Right lobe of liver (tissue), 6 donors: ENCODE data around the gene CAMK1G. TPM values are rescaled to one million over a fixed set of nuclear protein-coding genes. Genes with fewer than 3 reads are reported as not detected.

Source experiments
- ATAC-seq, 4 donors: fragments of 200-7000 bp; cut with Tn5 transposase; one replicate each; pipeline ENCODE4 v1.9.1; 2020; ENCODE audit warnings: mild to moderate bottlenecking in 4 of 4, moderate library complexity in 4 of 4
- DNase-seq, 3 donors: peaks; one replicate each; pipeline ENCODE4 v3.0.0-alpha.2; 2020
- H3K27ac ChIP-seq, 3 donors: fragments of 200-600 bp; one replicate each; pipeline ENCODE4 v1.8.0; 2022
- H3K27me3 ChIP-seq, 2 donors: fragments of 200-600 bp; one replicate each; pipeline ENCODE4 v1.8.0; 2022
- H3K36me3 ChIP-seq, 4 donors: fragments of 200-600 bp; sonication (generic) in 1 of 4; one replicate each; pipeline versions ENCODE4 v1.5.1 to v1.8.0; 2017 to 2022; ENCODE audit warnings: control low read depth in 1 of 4
- H3K4me1 ChIP-seq, 4 donors: fragments of 200-600 bp; sonication (generic) in 1 of 4; one replicate each; pipeline versions ENCODE4 v1.5.1 to v1.8.0; 2017 to 2022; ENCODE audit warnings: control low read depth in 1 of 4
- H3K4me3 ChIP-seq, 3 donors: fragments of 200-600 bp; one replicate each; pipeline ENCODE4 v1.8.0; 2022
- H3K9me3 ChIP-seq, 4 donors: fragments of 200-600 bp; sonication (generic) in 1 of 4; one replicate each; pipeline versions ENCODE4 v1.5.1 to v1.8.0; 2017 to 2022; ENCODE audit warnings: control low read depth in 1 of 4
- CTCF ChIP-seq, 4 donors: fragments of 200-600 bp in 3 of 4; fragments of 450-650 bp in 1 of 4; IDR thresholded peaks; one replicate each; pipeline versions ENCODE4 v1.5.1 to v1.8.0; 2016 to 2022; ENCODE audit warnings: antibody characterized with exemption in 4 of 4, mild to moderate bottlenecking in 2 of 4
- POLR2A ChIP-seq: fragments of 450-650 bp; IDR thresholded peaks from one replicate; pipeline ENCODE4 v1.6.1; 2017; ENCODE audit warnings: antibody characterized with exemption, mild to moderate bottlenecking
- WGBS: methylation state at CpG from one replicate; pipeline ENCODE4 v1.1.6; 2018; ENCODE audit warnings: low coverage, low lambda C conversion rate; ENCODE audit not compliant: insufficient coverage; ENCODE audit errors: missing lambda C conversion rate; 5-methylcytosine and 5-hydroxymethylcytosine counted together
- intact Hi-C, 2 donors: fragments of 100-400 bp; cut with DNase I; formaldehyde crosslinking; loops; one replicate each; pipeline versions ENCODE4 v1.11.2 to v1.14.1; 2022
- total RNA-seq, 6 experiments: library from RNA; depleted of rRNA in 2 of 6; stranded (reverse); fragments of >200 nt in 2 of 6; fragmentation: NEBNext Ultra II Directional in 3 of 6; extraction: Animal tissue kit (Norgen Biotek cat#: 25700) in 3 of 6; gene quantifications; one replicate each; pipeline versions ENCODE4 v1.1.0 to v1.2.4, GENCODE V29; 2016 to 2023
- donor health status: DM: no; HTN: yes; CAD: no.
- donor health status: DM: no; HTN: no; CAD: no.
- donor health status: DM: no; HTN: no; CAD: no.
- donor health status: DM: no; HTN: yes; CAD: no.
- donor health status: DM: no; HTN: yes; CAD: no.

The CAMK1G gene
- total RNA-seq, 6 experiments from 2014 or later = 0.17 to 0.80 (median 0.37) TPM; not detected in 2

DNA sequence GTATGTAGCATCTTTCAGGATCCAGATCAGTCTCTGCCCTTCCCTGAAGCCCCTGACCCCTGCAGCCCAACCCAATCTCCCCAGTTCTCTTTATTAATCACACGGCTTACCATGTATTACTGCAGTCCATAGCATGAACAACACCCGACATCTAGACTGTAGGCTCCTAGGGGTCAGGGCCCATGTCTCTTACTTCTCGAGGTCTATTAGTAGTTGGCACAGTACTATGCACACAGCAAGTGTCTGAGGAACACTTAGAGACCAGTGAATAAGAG lies 27.1 kb downstream of the CAMK1G start:
- H3K4me1 ChIP-seq = no peaks in the 10 kb centered on the region
- ATAC-seq (no peak), DNase-seq (no peak)
- H3K27me3 ChIP-seq = no peaks in the 10 kb centered on the region
- intact Hi-C loops = no loop called here
- no peak overlapping the region for H3K27ac ChIP-seq
- peaks cover 0 to 1% (median 0%) of the 10 kb centered on the region in 4 donors for H3K36me3 ChIP-seq
- no peak overlapping the region for H3K4me3 ChIP-seq
- 73% methylated on average over 2 of the region's 3 CpGs for WGBS
- no peak for TF ChIP-seq CTCF (IDR thresholded peaks at IDR 0.05)
- TF ChIP-seq POLR2A = no peak
- no peaks in the 10 kb centered on the region for H3K9me3 ChIP-seq

GRCh38 chr1:209611771-209612570 lies 28.5 kb downstream of the CAMK1G start:
- intact Hi-C loops = no loop called here
- Histone ChIP-seq H3K4me3 (no peak overlapping the region), H3K27ac (no peak overlapping the region), H3K9me3 (no peaks in the 10 kb centered on the region), H3K36me3 (peaks cover 0 to 8% (median 0%) of the 10 kb centered on the region in 4 donors), H3K27me3 (no peaks in the 10 kb centered on the region), H3K4me1 (no peaks in the 10 kb centered on the region)
- DNase-seq = no peak
- ATAC-seq = no peak
- WGBS = 73% methylated on average over 4 of the region's 13 CpGs
- TF ChIP-seq CTCF (IDR thresholded peaks at IDR 0.05) (no peak), POLR2A (no peak)

- no peak for ATAC-seq
Observed at GRCh38 chr1:209612646-209613399, 29.3 kb downstream of the CAMK1G start.

More at GRCh38 chr1:209612646-209613399, 29.3 kb downstream of the CAMK1G start:
- intact Hi-C loops = no loop called here
- H3K27me3 ChIP-seq = no peaks in the 10 kb centered on the region
- DNase-seq = no peak
- H3K4me1 ChIP-seq = no peaks in the 10 kb centered on the region
- no peaks in the 10 kb centered on the region for H3K9me3 ChIP-seq
- no peak for TF ChIP-seq POLR2A
- no peak for TF ChIP-seq CTCF (IDR thresholded peaks at IDR 0.05)
- H3K27ac ChIP-seq = no peak overlapping the region
- H3K4me3 ChIP-seq = no peak overlapping the region
- H3K36me3 ChIP-seq = peaks cover 0 to 8% (median 0%) of the 10 kb centered on the region in 4 donors
- WGBS = 63% methylated on average over 5 of the region's 12 CpGs
